Neural progenitor cell (in vitro differentiated cells): Measurements from ENCODE around the gene DDRGK1. TPM values are rescaled to one million over a fixed set of nuclear protein-coding genes. Genes with fewer than 3 reads are reported as not detected.

Experiments
- DNase-seq: peaks from one replicate; pipeline ENCODE4 v3.0.0-alpha.2; 2016; ENCODE audit warnings: low spot score
- H2AFZ ChIP-seq: fragments of 200-600 bp; sonication (generic); replicated peaks from 2 replicates; pipeline ENCODE4 v1.6.1; 2016; ENCODE audit warnings: antibody characterized with exemption
- H3F3A ChIP-seq: fragments of 200-600 bp; sonication (generic); 2 replicates; pipeline ENCODE4 v1.6.1; 2016; ENCODE audit warnings: antibody characterized with exemption, low read depth
- H3K27ac ChIP-seq: fragments of 200-600 bp; sonication (generic); 2 replicates; pipeline ENCODE4 v1.5.1; 2016; ENCODE audit warnings: mild to moderate bottlenecking
- H3K27me3 ChIP-seq: fragments of 200-600 bp; sonication (generic); 2 replicates; pipeline ENCODE4 v1.6.1; 2016; ENCODE audit warnings: mild to moderate bottlenecking, moderate library complexity
- H3K36me3 ChIP-seq: fragments of 200-600 bp; sonication (generic); 2 replicates; pipeline ENCODE4 v1.5.1; 2016
- H3K4me1 ChIP-seq: fragments of 200-600 bp; sonication (generic); 2 replicates; pipeline ENCODE4 v1.6.1; 2016; ENCODE audit warnings: mixed run types
- H3K4me2 ChIP-seq: fragments of 200-600 bp; sonication (generic); 2 replicates; pipeline ENCODE4 v1.6.1; 2016
- H3K4me3 ChIP-seq: fragments of 200-600 bp; sonication (generic); 2 replicates; pipeline ENCODE4 v1.5.1; 2016
- H3K79me2 ChIP-seq: fragments of 200-600 bp; sonication (generic); 2 replicates; pipeline ENCODE4 v1.6.1; 2016; ENCODE audit warnings: low read depth
- H3K9ac ChIP-seq: fragments of 200-600 bp; sonication (generic); 2 replicates; pipeline ENCODE4 v1.6.1; 2016
- H3K9me3 ChIP-seq: fragments of 200-600 bp; sonication (generic); 2 replicates; pipeline ENCODE4 v1.5.1; 2016; ENCODE audit warnings: low read depth
- H4K20me1 ChIP-seq: fragments of 200-600 bp; sonication (generic); 2 replicates; pipeline ENCODE4 v1.6.1; 2016; ENCODE audit warnings: low read depth
- H3K27ac Mint-ChIP-seq: 3 replicates; pipeline ENCODE4 v1.8.0; 2021; ENCODE audit warnings: mixed read lengths
- H3K27me3 Mint-ChIP-seq: 2 replicates; pipeline ENCODE4 v1.8.0; 2022; ENCODE audit warnings: low read depth, mild to moderate bottlenecking, inconsistent platforms, moderate library complexity, mixed read lengths; ENCODE audit not compliant: insufficient read depth
- H3K36me3 Mint-ChIP-seq: 3 replicates; pipeline ENCODE4 v1.8.0; 2021; ENCODE audit warnings: mixed read lengths
- H3K4me1 Mint-ChIP-seq: 3 replicates; pipeline ENCODE4 v1.8.0; 2021; ENCODE audit warnings: mixed read lengths
- H3K4me3 Mint-ChIP-seq: 3 replicates; pipeline ENCODE4 v1.8.0; 2021; ENCODE audit warnings: mild to moderate bottlenecking, moderate library complexity, mixed read lengths
- H3K9me3 Mint-ChIP-seq: 3 replicates; pipeline ENCODE4 v1.8.0; 2020; ENCODE audit warnings: mixed read lengths
- EZH2 ChIP-seq: fragments of 200-600 bp; sonication (generic); IDR thresholded peaks from 2 replicates; pipeline ENCODE4 v1.6.1; 2017; ENCODE audit warnings: antibody characterized with exemption, mild to moderate bottlenecking, moderate library complexity
- EZH2phosphoT487 ChIP-seq: fragments of 200-600 bp; sonication (generic); IDR thresholded peaks from 2 replicates; pipeline ENCODE4 v1.6.1; 2017; ENCODE audit warnings: antibody characterized with exemption
- total RNA-seq: library from RNA; depleted of rRNA; stranded (reverse); fragments of >200 nt; gene quantifications from 2 replicates; pipeline ENCODE4 v1.2.3, GENCODE V29; 2015; ENCODE audit warnings: low replicate concordance
- TF ChIP-seq, protein P1 (sequence below): fragments of 200-600 bp; sonication (generic); IDR thresholded peaks from 2 replicates; pipeline ENCODE4 v1.5.1; 2017; ENCODE audit warnings: antibody characterized with exemption, mild to moderate bottlenecking

The DDRGK1 gene
- total RNA-seq, 1 donor from 2014 or later: 27.9 TPM

DNA sequence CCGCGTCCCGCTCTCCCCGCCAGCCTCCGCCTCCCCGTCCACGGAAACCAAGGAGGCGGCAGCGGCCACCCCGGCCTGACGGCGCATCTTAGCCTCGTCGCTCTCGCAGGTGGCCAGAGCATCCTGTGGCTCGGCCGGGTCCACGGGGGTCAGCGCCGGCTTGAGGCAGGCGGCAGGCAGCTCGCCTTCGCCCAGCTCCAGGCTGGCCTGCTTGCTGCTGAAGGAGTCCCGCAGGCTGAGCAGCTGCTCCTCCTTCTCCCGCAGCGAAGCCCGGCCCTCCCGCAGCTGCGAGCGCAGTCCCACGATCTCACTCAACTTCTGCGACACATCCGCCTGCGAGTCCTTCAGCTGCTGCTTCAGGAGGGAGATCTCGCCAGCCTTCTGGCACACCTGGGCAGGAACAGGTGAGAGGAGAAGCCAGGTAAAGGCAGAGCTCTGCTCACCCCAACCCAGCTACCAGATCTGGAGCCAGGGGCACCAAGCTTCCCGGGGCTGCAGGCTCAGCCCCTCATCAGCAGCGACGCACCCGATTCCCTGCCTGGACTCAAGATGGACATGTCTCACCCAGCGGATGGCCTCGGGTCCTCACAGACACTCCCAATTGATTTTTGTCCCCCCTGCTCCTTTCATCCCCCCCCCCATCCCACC lies 39.6 kb downstream of the DDRGK1 start:
- no peaks in the 10 kb centered on the region for H3K9me3 Mint-ChIP-seq
- H3K27me3 Mint-ChIP-seq: peaks cover 9% of the 10 kb centered on the region
- peaks cover 4% of the 10 kb centered on the region for H3K4me1 Mint-ChIP-seq
- H3K4me2 ChIP-seq: no peak overlapping the region
- peaks cover 23% of the 10 kb centered on the region for H3K27me3 ChIP-seq
- no peak overlapping the region for H3K9ac ChIP-seq
- H3K79me2 ChIP-seq: peaks cover 2% of the 10 kb centered on the region
- no peak overlapping the region for H3K4me3 ChIP-seq
- no peak overlapping the region for H3K27ac ChIP-seq
- no peaks in the 10 kb centered on the region for H3K36me3 Mint-ChIP-seq
- H4K20me1 ChIP-seq: peaks cover 4% of the 10 kb centered on the region
- no peak for DNase-seq
- no peaks in the 10 kb centered on the region for H3K36me3 ChIP-seq
- no peaks in the 10 kb centered on the region for H3K9me3 ChIP-seq
- H3F3A ChIP-seq: peaks cover 11% of the 10 kb centered on the region
- no peak overlapping the region for H3K27ac Mint-ChIP-seq
- H2AFZ ChIP-seq: no peak overlapping the region
- no peak overlapping the region for H3K4me3 Mint-ChIP-seq
- peaks cover 3% of the 10 kb centered on the region for H3K4me1 ChIP-seq
- TF ChIP-seq EZH2: no peak
- TF ChIP-seq EZH2phosphoT487: no peak
- TF ChIP-seq, protein P1, sequence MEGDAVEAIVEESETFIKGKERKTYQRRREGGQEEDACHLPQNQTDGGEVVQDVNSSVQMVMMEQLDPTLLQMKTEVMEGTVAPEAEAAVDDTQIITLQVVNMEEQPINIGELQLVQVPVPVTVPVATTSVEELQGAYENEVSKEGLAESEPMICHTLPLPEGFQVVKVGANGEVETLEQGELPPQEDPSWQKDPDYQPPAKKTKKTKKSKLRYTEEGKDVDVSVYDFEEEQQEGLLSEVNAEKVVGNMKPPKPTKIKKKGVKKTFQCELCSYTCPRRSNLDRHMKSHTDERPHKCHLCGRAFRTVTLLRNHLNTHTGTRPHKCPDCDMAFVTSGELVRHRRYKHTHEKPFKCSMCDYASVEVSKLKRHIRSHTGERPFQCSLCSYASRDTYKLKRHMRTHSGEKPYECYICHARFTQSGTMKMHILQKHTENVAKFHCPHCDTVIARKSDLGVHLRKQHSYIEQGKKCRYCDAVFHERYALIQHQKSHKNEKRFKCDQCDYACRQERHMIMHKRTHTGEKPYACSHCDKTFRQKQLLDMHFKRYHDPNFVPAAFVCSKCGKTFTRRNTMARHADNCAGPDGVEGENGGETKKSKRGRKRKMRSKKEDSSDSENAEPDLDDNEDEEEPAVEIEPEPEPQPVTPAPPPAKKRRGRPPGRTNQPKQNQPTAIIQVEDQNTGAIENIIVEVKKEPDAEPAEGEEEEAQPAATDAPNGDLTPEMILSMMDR: no peak

DNA sequence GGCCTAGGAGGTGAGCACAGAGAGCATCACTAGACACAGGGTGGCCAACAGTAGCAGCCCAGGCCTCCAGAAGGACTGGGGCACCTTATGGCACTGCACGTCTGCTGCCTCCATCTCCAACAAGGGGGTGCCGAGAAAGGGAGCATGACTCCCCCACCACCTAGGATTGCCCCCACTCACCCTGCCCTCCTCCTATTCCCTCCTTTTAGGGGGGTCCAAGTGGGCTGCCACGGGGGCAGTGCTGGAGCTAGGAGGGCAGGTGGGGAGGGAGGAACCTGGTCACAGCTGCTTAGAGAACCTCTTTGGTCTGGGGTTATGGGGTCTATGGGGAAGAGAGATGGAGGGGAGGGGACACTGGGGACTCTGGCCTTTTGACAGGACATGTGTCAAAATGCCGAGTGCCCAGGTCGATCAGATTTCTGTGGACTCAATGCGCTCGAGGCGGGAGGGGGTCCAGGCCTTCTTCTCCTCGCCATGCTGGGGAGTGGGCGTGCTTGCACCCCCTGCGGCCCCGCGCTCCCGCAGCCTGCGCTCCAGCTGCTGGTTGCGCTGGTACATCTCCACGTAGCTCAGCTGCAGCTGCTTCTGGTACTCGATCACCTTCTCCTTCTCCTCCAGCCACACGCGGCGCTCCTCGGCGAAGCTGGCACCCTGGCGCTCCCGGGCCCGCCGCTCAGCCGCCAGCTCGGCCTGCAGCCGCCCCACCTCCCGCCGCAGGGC lies 40.3 kb downstream of the DDRGK1 start:
- peaks cover 9% of the 10 kb centered on the region for H3K27me3 Mint-ChIP-seq
- peaks cover 2% of the 10 kb centered on the region for H3K36me3 Mint-ChIP-seq
- DNase-seq: no peak
- peaks cover 13% of the 10 kb centered on the region for H3F3A ChIP-seq
- H3K9ac ChIP-seq: no peak overlapping the region
- H3K4me1 ChIP-seq: peaks cover 3% of the 10 kb centered on the region
- no peak overlapping the region for H3K4me3 Mint-ChIP-seq
- H3K4me1 Mint-ChIP-seq: peaks cover 6% of the 10 kb centered on the region
- H4K20me1 ChIP-seq: peaks cover 4% of the 10 kb centered on the region
- H3K27ac ChIP-seq: no peak overlapping the region
- H3K36me3 ChIP-seq: no peaks in the 10 kb centered on the region
- H3K9me3 ChIP-seq: no peaks in the 10 kb centered on the region
- TF ChIP-seq, protein P1: no peak
- TF ChIP-seq EZH2 (no peak), EZH2phosphoT487 (no peak)
- H3K4me3 ChIP-seq: no peak overlapping the region
- no peak overlapping the region for H2AFZ ChIP-seq
- no peak overlapping the region for H3K27ac Mint-ChIP-seq
- H3K27me3 ChIP-seq: peaks cover 20% of the 10 kb centered on the region
- H3K79me2 ChIP-seq: peaks cover 9% of the 10 kb centered on the region
- no peak overlapping the region for H3K4me2 ChIP-seq
- no peaks in the 10 kb centered on the region for H3K9me3 Mint-ChIP-seq

DNA sequence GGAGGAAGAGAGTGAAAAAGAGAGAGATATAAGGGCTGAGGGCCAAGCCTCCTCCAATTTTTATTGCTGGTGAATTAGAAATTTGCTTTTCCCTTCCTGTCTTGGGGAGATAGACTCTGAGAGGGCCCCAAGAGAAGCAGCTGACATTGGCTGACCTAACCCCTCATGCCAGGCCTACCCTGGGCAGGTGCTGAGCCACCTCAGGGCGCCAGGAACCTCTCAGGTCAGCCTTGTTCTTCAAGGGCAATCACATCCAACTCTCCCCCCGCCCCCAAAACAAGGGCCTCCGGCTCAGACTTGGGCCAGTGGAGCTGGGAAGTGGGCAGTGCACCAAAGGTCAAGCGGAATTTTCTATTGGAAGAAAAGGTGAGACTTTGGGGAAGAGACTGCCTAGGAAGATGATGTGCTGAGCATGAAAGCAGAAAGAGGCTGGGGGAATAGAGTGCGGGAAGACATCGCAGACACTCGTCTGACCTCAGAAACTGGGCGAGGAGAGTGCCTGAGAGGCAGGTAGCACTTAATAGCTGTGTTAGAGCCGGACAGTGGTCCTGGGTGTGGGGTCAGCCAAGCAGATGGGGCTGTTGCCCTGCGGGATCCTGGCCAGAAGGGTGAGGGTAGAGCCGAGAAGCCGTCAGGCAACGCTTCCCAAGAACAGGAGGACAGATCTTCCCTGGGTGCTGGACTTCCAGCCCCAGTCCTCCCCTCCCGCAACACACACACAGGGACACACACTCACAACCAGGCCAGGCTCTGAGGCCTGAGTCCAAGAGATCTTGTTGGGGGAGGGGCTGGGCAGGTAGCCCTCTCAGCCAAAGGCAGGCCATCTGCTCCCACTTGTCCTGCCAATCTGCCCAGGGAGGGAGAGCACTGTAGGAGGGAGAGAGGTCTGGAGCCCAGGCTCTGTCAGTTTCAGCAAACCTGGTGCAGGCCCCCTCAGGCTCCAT lies 41.1 kb downstream of the DDRGK1 start:
- Histone ChIP-seq H3K27me3 (peaks cover 12% of the 10 kb centered on the region), H3K27ac (no peak overlapping the region), H3K4me2 (no peak overlapping the region), H3K9me3 (no peaks in the 10 kb centered on the region), H3K9ac (no peak overlapping the region), H3K79me2 (peaks cover 18% of the 10 kb centered on the region), H2AFZ (no peak overlapping the region), H3K36me3 (no peaks in the 10 kb centered on the region), H4K20me1 (peaks cover 12% of the 10 kb centered on the region), H3F3A (peaks cover 13% of the 10 kb centered on the region), H3K4me3 (no peak overlapping the region), H3K4me1 (peaks cover 7% of the 10 kb centered on the region)
- H3K9me3 Mint-ChIP-seq: no peaks in the 10 kb centered on the region
- H3K36me3 Mint-ChIP-seq: peaks cover 2% of the 10 kb centered on the region
- TF ChIP-seq EZH2 (no peak), EZH2phosphoT487 (no peak)
- TF ChIP-seq, protein P1: no peak
- H3K4me1 Mint-ChIP-seq: peaks cover 13% of the 10 kb centered on the region
- no peak overlapping the region for H3K27ac Mint-ChIP-seq
- DNase-seq: no peak
- H3K4me3 Mint-ChIP-seq: no peak overlapping the region
- peaks cover 9% of the 10 kb centered on the region for H3K27me3 Mint-ChIP-seq
